CD8-positive, alpha-beta memory T cell (primary cell): Measurements from ENCODE around the gene TSACC. TPM values are rescaled to one million over a fixed set of nuclear protein-coding genes. Genes with fewer than 3 reads are reported as not detected.
A peak's percentile ranks its signal among the peaks of the same experiment; 100 is the strongest.

ENCODE experiments used
- CTCF ChIA-PET: fragments of 350-600 bp; sonication (Branson Sonifier 250); formaldehyde crosslinking; loops from one replicate; lab custom pipeline; 2021; ENCODE audit warnings: antibody characterized with exemption; lab: Charles Lee
- POLR2A ChIA-PET: fragments of 350-600 bp; sonication (Branson Sonifier 250); formaldehyde crosslinking; loops from one replicate; lab custom pipeline; 2021; ENCODE audit warnings: antibody characterized with exemption; lab: Charles Lee
- DNase-seq, 5 donors: peaks; one replicate each; pipeline versions ENCODE4 v3.0.0 to v3.0.0-alpha.2; 2020 to 2022; ENCODE audit warnings: mixed read lengths in 1 of 5
- H3K27ac ChIP-seq: one replicate; pipeline ENCODE4 v1.7.0; 2013; ENCODE audit warnings: low read depth, mild to moderate bottlenecking, low read length, moderate library complexity
- H3K27me3 ChIP-seq: 2 replicates; pipeline ENCODE4 v1.7.0; 2013; ENCODE audit warnings: low read length, mild to moderate bottlenecking; ENCODE audit not compliant: insufficient read depth, poor library complexity, severe bottlenecking
- H3K36me3 ChIP-seq: 2 replicates; pipeline ENCODE4 v1.7.0; 2013; ENCODE audit warnings: mild to moderate bottlenecking, low read length, moderate library complexity; ENCODE audit not compliant: insufficient read depth
- H3K4me1 ChIP-seq: 2 replicates; pipeline ENCODE4 v1.7.0; 2013; ENCODE audit warnings: mild to moderate bottlenecking, low read length, moderate library complexity; ENCODE audit not compliant: insufficient read depth
- H3K4me3 ChIP-seq: 2 replicates; pipeline ENCODE4 v1.7.0; 2013; ENCODE audit warnings: mild to moderate bottlenecking, low read length
- H3K9me3 ChIP-seq: 2 replicates; pipeline ENCODE4 v1.7.0; 2013; ENCODE audit warnings: mild to moderate bottlenecking, low read length
- H3K27ac Mint-ChIP-seq, 8 donors: one replicate each; pipeline ENCODE4 v1.8.0; 2020 to 2021; ENCODE audit warnings: mixed read lengths in 8 of 8, mild to moderate bottlenecking in 6 of 8, inconsistent platforms in 3 of 8, moderate library complexity in 3 of 8
- H3K27me3 Mint-ChIP-seq, 2 donors: one replicate each; pipeline ENCODE4 v1.8.0; 2020 to 2021; ENCODE audit warnings: mixed read lengths in 2 of 2, mild to moderate bottlenecking in 1 of 2, moderate library complexity in 1 of 2
- H3K36me3 Mint-ChIP-seq, 3 donors: one replicate each; pipeline ENCODE4 v1.8.0; 2020 to 2021; ENCODE audit warnings: mixed read lengths in 3 of 3, inconsistent platforms in 1 of 3, mild to moderate bottlenecking in 1 of 3
- H3K4me1 Mint-ChIP-seq, 3 donors: one replicate each; pipeline ENCODE4 v1.8.0; 2020 to 2021; ENCODE audit warnings: mixed read lengths in 3 of 3, inconsistent platforms in 1 of 3, mild to moderate bottlenecking in 1 of 3
- H3K4me3 Mint-ChIP-seq, 7 donors: one replicate each; pipeline ENCODE4 v1.8.0; 2020 to 2021; ENCODE audit warnings: mixed read lengths in 7 of 7, mild to moderate bottlenecking in 6 of 7, moderate library complexity in 4 of 7, inconsistent platforms in 2 of 7
- H3K9me3 Mint-ChIP-seq, 5 donors: one replicate each; pipeline ENCODE4 v1.8.0; 2020 to 2022; ENCODE audit warnings: mixed read lengths in 5 of 5, mild to moderate bottlenecking in 3 of 5, moderate library complexity in 2 of 5, inconsistent platforms in 1 of 5
- polyA plus RNA-seq: library from polyadenylated mRNA; unstranded; fragments of 300-500 nt; fragmentation: Illumina TruSeq; gene quantifications from one replicate; pipeline ENCODE4 v1.2.3, GENCODE V29; 2021
- total RNA-seq, 2 experiments: library from RNA; stranded (reverse); gene quantifications; one replicate each; pipeline ENCODE4 v1.2.3, GENCODE V29; 2021

TSACC gene
- total and polyA plus RNA-seq, 3 experiments from 2014 or later = 0.53 to 0.84 TPM; not detected in 1

- Mint-ChIP-seq H3K27ac (no peak overlapping the region), H3K4me3 (no peak overlapping the region), H3K27me3 (peaks cover 10 to 52% of the 10 kb centered on the region in 2 donors), H3K4me1 (peaks cover 0 to 8% (median 6%) of the 10 kb centered on the region in 3 donors), H3K36me3 (no peaks in the 10 kb centered on the region), H3K9me3 (no peaks in the 10 kb centered on the region)
- peaks cover 7% of the 10 kb centered on the region for H3K4me1 ChIP-seq
- H3K27ac ChIP-seq = no peak overlapping the region
- DNase-seq = no peak
- H3K4me3 ChIP-seq = no peak overlapping the region
- CTCF ChIA-PET = interaction anchor here (2.0 to 2.2 kb wide), 2 partner anchors 86 kb away, joined by 6 to 8 read pairs; no protein-coding TSS in a partner anchor
- H3K27me3 ChIP-seq = peaks cover 5% of the 10 kb centered on the region
- H3K36me3 ChIP-seq = no peaks in the 10 kb centered on the region
- H3K9me3 ChIP-seq = no peaks in the 10 kb centered on the region
- POLR2A ChIA-PET = interaction anchor here (0.6 kb wide), 1 partner anchor 144 kb away, joined by 3 read pairs; no protein-coding TSS in a partner anchor
These were observed 21.6 kb downstream of the TSACC start for GRCh38 chr1:156359973-156360372.

- H3K27me3 Mint-ChIP-seq = peaks cover 12 to 55% of the 10 kb centered on the region in 2 donors
- Histone ChIP-seq H3K27ac (no peak overlapping the region), H3K4me3 (no peak overlapping the region), H3K27me3 (peaks cover 5% of the 10 kb centered on the region), H3K9me3 (no peaks in the 10 kb centered on the region), H3K36me3 (no peaks in the 10 kb centered on the region), H3K4me1 (peaks cover 7% of the 10 kb centered on the region)
- H3K4me1 Mint-ChIP-seq = peaks cover 0 to 8% (median 6%) of the 10 kb centered on the region in 3 donors
- DNase-seq = no peak
- H3K27ac Mint-ChIP-seq = no peak overlapping the region
- H3K9me3 Mint-ChIP-seq = no peaks in the 10 kb centered on the region
- H3K36me3 Mint-ChIP-seq = no peaks in the 10 kb centered on the region
- POLR2A ChIA-PET = no interaction called here
- CTCF ChIA-PET = interaction anchor here (2.0 kb wide), 1 partner anchor 86 kb away, joined by 6 read pairs; no protein-coding TSS in a partner anchor
- no peak overlapping the region for H3K4me3 Mint-ChIP-seq
These were observed 22.2 kb downstream of the TSACC start for GRCh38 chr1:156360534-156360933.

- no peak for DNase-seq
- no peak overlapping the region for H3K27ac ChIP-seq
- POLR2A ChIA-PET = no interaction called here
- Mint-ChIP-seq H3K27ac (no peak overlapping the region), H3K9me3 (no peaks in the 10 kb centered on the region), H3K4me1 (peaks cover 3 to 6% (median 5%) of the 10 kb centered on the region in 3 donors), H3K36me3 (no peaks in the 10 kb centered on the region), H3K27me3 (peaks cover 30 to 47% of the 10 kb centered on the region in 2 donors), H3K4me3 (no peak overlapping the region)
- H3K4me1 ChIP-seq = no peaks in the 10 kb centered on the region
- no peaks in the 10 kb centered on the region for H3K36me3 ChIP-seq
- H3K9me3 ChIP-seq = no peaks in the 10 kb centered on the region
- H3K27me3 ChIP-seq = peaks cover 8% of the 10 kb centered on the region
- CTCF ChIA-PET = interaction anchor here (0.9 to 1.9 kb wide), 2 partner anchors 20 to 290 kb away, joined by 3 to 7 read pairs; no protein-coding TSS in a partner anchor
- no peak overlapping the region for H3K4me3 ChIP-seq
These were observed 27.4 kb downstream of the TSACC start for GRCh38 chr1:156365754-156366153.

GRCh38 chr1:156366378-156367166 is 28.2 kb downstream of the TSACC start:
- Histone ChIP-seq H3K9me3 (no peaks in the 10 kb centered on the region), H3K27ac (no peak overlapping the region), H3K27me3 (peaks cover 8% of the 10 kb centered on the region), H3K4me1 (no peaks in the 10 kb centered on the region), H3K36me3 (no peaks in the 10 kb centered on the region), H3K4me3 (no peak overlapping the region)
- H3K36me3 Mint-ChIP-seq = no peaks in the 10 kb centered on the region
- ChIA-PET POLR2A (no interaction called here), CTCF (interaction anchor here (0.9 to 1.9 kb wide), 2 partner anchors 19 to 289 kb away, joined by 3 to 7 read pairs; no protein-coding TSS in a partner anchor)
- no peak overlapping the region for H3K27ac Mint-ChIP-seq
- H3K27me3 Mint-ChIP-seq = peaks cover 31 to 54% of the 10 kb centered on the region in 2 donors
- H3K4me3 Mint-ChIP-seq = no peak overlapping the region
- DNase-seq = no peak
- no peaks in the 10 kb centered on the region for H3K9me3 Mint-ChIP-seq
- H3K4me1 Mint-ChIP-seq = peaks cover 3 to 6% (median 5%) of the 10 kb centered on the region in 3 donors

GRCh38 chr1:156367383-156368156 is 29.2 kb downstream of the TSACC start:
- Mint-ChIP-seq H3K27ac (peak overlapping the region in 1 of 8 donors; percentile 78), H3K27me3 (peaks cover 39 to 61% of the 10 kb centered on the region in 2 donors), H3K4me1 (peaks cover 3 to 6% (median 5%) of the 10 kb centered on the region in 3 donors), H3K4me3 (peak overlapping the region in 1 of 7 donors; percentile 51), H3K9me3 (no peaks in the 10 kb centered on the region), H3K36me3 (no peaks in the 10 kb centered on the region)
- no peaks in the 10 kb centered on the region for H3K4me1 ChIP-seq
- no peak for DNase-seq
- CTCF ChIA-PET = no interaction called here
- H3K4me3 ChIP-seq = no peak overlapping the region
- POLR2A ChIA-PET = no interaction called here
- no peak overlapping the region for H3K27ac ChIP-seq
- H3K9me3 ChIP-seq = no peaks in the 10 kb centered on the region
- peaks cover 8% of the 10 kb centered on the region for H3K27me3 ChIP-seq
- H3K36me3 ChIP-seq = no peaks in the 10 kb centered on the region

- peaks cover 3 to 6% (median 5%) of the 10 kb centered on the region in 3 donors for H3K4me1 Mint-ChIP-seq
- peaks cover 8% of the 10 kb centered on the region for H3K27me3 ChIP-seq
- no peak overlapping the region for H3K4me3 ChIP-seq
- ChIA-PET POLR2A (no interaction called here), CTCF (interaction anchor here (1.4 to 1.6 kb wide), 2 partner anchors 17 to 78 kb away, joined by 3 to 6 read pairs; no protein-coding TSS in a partner anchor)
- H3K36me3 ChIP-seq = no peaks in the 10 kb centered on the region
- H3K4me1 ChIP-seq = no peaks in the 10 kb centered on the region
- no peak overlapping the region for H3K4me3 Mint-ChIP-seq
- H3K9me3 ChIP-seq = no peaks in the 10 kb centered on the region
- H3K27me3 Mint-ChIP-seq = peaks cover 42 to 66% of the 10 kb centered on the region in 2 donors
- no peak overlapping the region for H3K27ac ChIP-seq
- H3K9me3 Mint-ChIP-seq = no peaks in the 10 kb centered on the region
- H3K27ac Mint-ChIP-seq = peak overlapping the region in 1 of 8 donors; percentile 78
- DNase-seq = no peak
- no peaks in the 10 kb centered on the region for H3K36me3 Mint-ChIP-seq
These were observed 29.9 kb downstream of the TSACC start for GRCh38 chr1:156368157-156368658.

GRCh38 chr1:156368889-156369684 is 30.8 kb downstream of the TSACC start, which contains the start of gene RHBG:
Gene RHBG (plus strand): TSS chr1:156369211. CDS start chr1:156369250, 39 bp downstream.
- CTCF ChIA-PET = interaction anchor here (1.4 to 1.6 kb wide), 2 partner anchors 16 to 77 kb away, joined by 3 to 6 read pairs; no protein-coding TSS in a partner anchor
- H3K4me1 ChIP-seq = no peaks in the 10 kb centered on the region
- no peak within 1 kb of the TSS for H3K27ac ChIP-seq
- H3K27me3 Mint-ChIP-seq = peaks cover 35 to 64% of the 10 kb centered on the region in 2 donors
- POLR2A ChIA-PET = no interaction called here
- no peaks in the 10 kb centered on the region for H3K9me3 Mint-ChIP-seq
- H3K27ac Mint-ChIP-seq = peak within 1 kb of the TSS in 2 of 8 donors; percentile 59 to 78
- no peak within 1 kb of the TSS for H3K4me3 ChIP-seq
- H3K4me3 Mint-ChIP-seq = peak within 1 kb of the TSS in 6 of 7 donors; percentile 39 to 76 (median 50)
- no peak for DNase-seq
- peaks cover 3 to 6% (median 5%) of the 10 kb centered on the region in 3 donors for H3K4me1 Mint-ChIP-seq
- no peaks in the 10 kb centered on the region for H3K36me3 Mint-ChIP-seq
- peaks cover 8% of the 10 kb centered on the region for H3K27me3 ChIP-seq
- H3K36me3 ChIP-seq = no peaks in the 10 kb centered on the region
- no peaks in the 10 kb centered on the region for H3K9me3 ChIP-seq
